Sigmoid colon (tissue), 4 donors: Measurements from ENCODE around the gene TSPAN9.

Experiments
- CTCF ChIP-seq, 4 experiments: fragments of 450-650 bp in 3 of 4; fragments of 200-600 bp in 1 of 4; IDR thresholded peaks; one replicate each; pipeline ENCODE4 v1.5.1; 2016 to 2019; ENCODE audit warnings: antibody characterized with exemption in 4 of 4, mild to moderate bottlenecking in 3 of 4, moderate library complexity in 2 of 4
- EP300 ChIP-seq, 4 donors: sonication (generic); formaldehyde crosslinking; IDR thresholded peaks; one replicate each; pipeline ENCODE4 v1.6.1; 2017; ENCODE audit warnings: antibody characterized with exemption in 4 of 4

GRCh38 chr12:3273409-3273853 lies 196.3 kb downstream of the TSPAN9 start:
- TF ChIP-seq CTCF (IDR thresholded peaks at IDR 0.05) (no peak), EP300 (IDR thresholded peaks at IDR 0.05) (no peak)
